Measurements from ENCODE around the gene SCN1B.
A peak's percentile ranks its signal among the peaks of the same experiment; 100 is the strongest.

SCN1B gene

GRCh38 chr19:34999498-35000337, 30.6 kb upstream of the SCN1B start, which contains the start of gene GRAMD1A (continued):
- TF ChIP-seq ZNF23 (tag by site-specific recombination; IDR thresholded peaks at IDR 0.05; ENCODE audit: borderline replicate concordance) (no peak), HOXA7 (CRISPR knock-in tag; IDR thresholded peaks at IDR 0.05; ENCODE audit: borderline replicate concordance) (peak; percentile 44; the same call in 1 of the 2 replicates), ZNF561 (tag by site-specific recombination; IDR thresholded peaks at IDR 0.05; ENCODE audit: borderline replicate concordance) (peak; percentile 88; the same call in 1 of the 2 replicates), ZFP37 (tag by site-specific recombination; IDR thresholded peaks at IDR 0.05) (peak; percentile 85; the same call in 1 of the 2 replicates), ZNF776 (tag by site-specific recombination; IDR thresholded peaks at IDR 0.05; ENCODE audit: borderline replicate concordance) (no peak), ZNF157 (tag by site-specific recombination; IDR thresholded peaks at IDR 0.05) (no peak), ZSCAN18 (tag by site-specific recombination; IDR thresholded peaks at IDR 0.05) (peak; percentile 48; the same call in 1 of the 2 replicates), ZNF10 (tag by site-specific recombination; IDR thresholded peaks at IDR 0.05) (peak; percentile 70; the same call in 1 of the 2 replicates), BCL11A (tag by site-specific recombination; IDR thresholded peaks at IDR 0.05; ENCODE audit: low read depth) (peak; percentile 91), TRIM28 (IDR thresholded peaks at IDR 0.05; ENCODE audit: borderline replicate concordance, low read length) (no peak), ZNF600 (tag by site-specific recombination; IDR thresholded peaks at IDR 0.05) (peak; percentile 34; the same call in 1 of the 2 replicates), ZNF302 (tag by site-specific recombination; IDR thresholded peaks at IDR 0.05; ENCODE audit: low read depth) (no peak), ZBTB6 (tag by site-specific recombination; IDR thresholded peaks at IDR 0.05) (0 out of 2 replicates have a peak, but pooled peaks have one; percentile 45), CTCF (tag by site-specific recombination; IDR thresholded peaks at IDR 0.05) (no peak), ZNF175 (tag by site-specific recombination; IDR thresholded peaks at IDR 0.05) (no peak), ZNF571 (tag by site-specific recombination; IDR thresholded peaks at IDR 0.05) (no peak), ZNF433 (tag by site-specific recombination; IDR thresholded peaks at IDR 0.05; ENCODE audit: low read depth) (no peak), KLF16 (tag by site-specific recombination; IDR thresholded peaks at IDR 0.05) (no peak; the same call in none of the 2 replicates), ZNF692 (tag by site-specific recombination; IDR thresholded peaks at IDR 0.05) (peak; percentile 91), MZF1 (tag by site-specific recombination; IDR thresholded peaks at IDR 0.05; ENCODE audit: borderline replicate concordance) (peak; percentile 44; the same call in 1 of the 2 replicates), REPIN1 (tag by site-specific recombination; IDR thresholded peaks at IDR 0.05; ENCODE audit: low read depth) (peak; percentile 45; the same call in 1 of the 2 replicates), ZNF202 (tag by site-specific recombination; IDR thresholded peaks at IDR 0.05; ENCODE audit: borderline replicate concordance) (no peak), ZNF280C (tag by site-specific recombination; IDR thresholded peaks at IDR 0.05) (no peak), ZNF416 (tag by site-specific recombination; IDR thresholded peaks at IDR 0.05) (no peak), ZNF133 (tag by site-specific recombination; IDR thresholded peaks at IDR 0.05) (no peak), ZNF621 (tag by site-specific recombination; IDR thresholded peaks at IDR 0.05) (no peak), TSHZ1 (tag by site-specific recombination; IDR thresholded peaks at IDR 0.05; ENCODE audit: borderline replicate concordance) (no peak; the same call in none of the 2 replicates)

Data from HEK293 (cell line).